Ovary (tissue), 9 donors: ENCODE data around the gene MRPL22. TPM values are rescaled to one million over a fixed set of nuclear protein-coding genes. Genes with fewer than 3 reads are reported as not detected.
A peak's percentile ranks its signal among the peaks of the same experiment; 100 is the strongest.
"Not testable (repeated sequence)": the region's sequence is repeated elsewhere in the genome, so short reads cannot be mapped to it uniquely, and the experiment has no call there.

ENCODE experiments used
- DNase-seq, 5 donors: peaks; one replicate each; pipeline ENCODE4 v3.0.0-alpha.2; 2019 to 2020
- H3K27ac ChIP-seq, 2 donors: fragments of 200-600 bp; one replicate each; pipeline versions ENCODE4 v1.5.1 to v1.8.0; 2019 to 2022
- H3K27me3 ChIP-seq: fragments of 200-600 bp; one replicate; pipeline ENCODE4 v1.8.0; 2022
- H3K36me3 ChIP-seq: fragments of 200-600 bp; sonication (generic); one replicate; pipeline ENCODE4 v1.5.1; 2019
- H3K4me1 ChIP-seq: one replicate; pipeline ENCODE4 v1.8.1; 2013; ENCODE audit warnings: mild to moderate bottlenecking, moderate library complexity; ENCODE audit not compliant: insufficient read depth
- H3K4me3 ChIP-seq: fragments of 200-600 bp; sonication (generic); one replicate; pipeline ENCODE4 v1.5.1; 2017
- H3K9me3 ChIP-seq, 2 donors: fragments of 200-600 bp in 1 of 2; sonication (generic) in 1 of 2; one replicate each; pipeline versions ENCODE4 v1.5.1 to v1.8.1; 2013 to 2019; ENCODE audit warnings: mild to moderate bottlenecking in 1 of 2, moderate library complexity in 1 of 2
- CTCF ChIP-seq, 3 donors: fragments of 450-650 bp in 2 of 3; fragments of 200-600 bp in 1 of 3; IDR thresholded peaks; one replicate each; pipeline versions ENCODE4 v1.5.1 to v1.8.0; 2016 to 2022; ENCODE audit warnings: antibody characterized with exemption in 3 of 3, mild to moderate bottlenecking in 1 of 3
- EP300 ChIP-seq: sonication (generic); formaldehyde crosslinking; IDR thresholded peaks from one replicate; pipeline ENCODE4 v1.6.1; 2017; ENCODE audit warnings: antibody characterized with exemption
- POLR2A ChIP-seq: fragments of 450-650 bp; IDR thresholded peaks from one replicate; pipeline ENCODE4 v1.6.1; 2017; ENCODE audit warnings: antibody characterized with exemption, mild to moderate bottlenecking, moderate library complexity
- WGBS, 3 donors: extraction: QIAGEN DNeasy Blood & Tissue Kit in 1 of 3; methylation state at CpG; one replicate each; pipeline versions ENCODE4 v1.1.5 to v1.1.7; 2013 to 2017; 5-methylcytosine and 5-hydroxymethylcytosine counted together
- intact Hi-C, 4 donors: fragments of 100-400 bp; cut with DNase I; formaldehyde crosslinking; loops; one replicate each; pipeline versions ENCODE4 v1.11.0 to v1.15.1; 2022 to 2023
- polyA plus RNA-seq, 2 donors: library from polyadenylated mRNA; stranded (reverse); fragments of 200-250 nt in 1 of 2; fragments of 350-450 nt in 1 of 2; fragmentation: Illumina TruSeq in 1 of 2; extraction: RNeasy Lipid Tissue Mini Kit (QIAGEN cat#74804) in 1 of 2; gene quantifications; one replicate each; pipeline ENCODE4 v1.2.3, GENCODE V29; 2013 to 2014
- total RNA-seq, 7 donors: library from RNA; depleted of rRNA in 2 of 7; stranded (reverse); fragments of >200 nt in 2 of 7; fragmentation: NEBNext Ultra II Directional in 3 of 7; extraction: Animal tissue kit (Norgen Biotek cat#: 25700) in 3 of 7; gene quantifications; one replicate each; pipeline versions ENCODE4 v1.1.0 to v1.2.4, GENCODE V29; 2016 to 2023
- donor health status: DM: no; HTN: no; CAD: no; lungs with moderate emphysema.
- donor health status: DM: no; HTN: no; CAD: no.
- donor health status: Bipolar disorder and iron deficiency.
- donor health status: DM: yes; HTN: yes; CAD: no.
- donor health status: DM: no; HTN: no; CAD: no.
- donor health status: DM: yes; HTN: yes; CAD: no.

Gene MRPL22
- total and polyA plus RNA-seq, 9 donors, result 21.4 to 54.6 (median 38.1) TPM

- Histone ChIP-seq H3K27me3 (no peaks in the 10 kb centered on the region), H3K4me1 (peaks cover 6% of the 10 kb centered on the region), H3K36me3 (no peaks in the 10 kb centered on the region), H3K9me3 (no peaks in the 10 kb centered on the region), H3K27ac (no peak overlapping the region), H3K4me3 (peak overlapping the region; percentile 91)
- no peak for DNase-seq
- WGBS, 3 donors, result 8 to 12% (median 10%) methylated on average over 11 of the region's 11 CpGs
- intact Hi-C loops, result loop anchor here in 1 of 4 donors (10.0 kb wide), 1 partner anchor 72 kb away; no protein-coding TSS in a partner anchor
- TF ChIP-seq POLR2A (no peak), EP300 (no peak), CTCF (IDR thresholded peaks at IDR 0.05) (no peak)
Measured at GRCh38 chr5:154937186-154937717, 3.6 kb upstream of the MRPL22 start.

- TF ChIP-seq POLR2A, result peak; percentile 36
- TF ChIP-seq CTCF (IDR thresholded peaks at IDR 0.05), result no peak
- TF ChIP-seq EP300, result peak; percentile 28
- Histone ChIP-seq H3K27ac (peak within 1 kb of the TSS; percentile 35 to 39), H3K36me3 (no peaks in the 10 kb centered on the region), H3K4me3 (peak within 1 kb of the TSS; percentile 91), H3K9me3 (no peaks in the 10 kb centered on the region), H3K27me3 (no peaks in the 10 kb centered on the region), H3K4me1 (peaks cover 6% of the 10 kb centered on the region)
- DNase-seq, result peak; percentile 77 to 90 (median 85)
- WGBS, 3 donors, result 0 to 1% (median 1%) methylated on average over 49 to 61 of the region's 61 CpGs
- intact Hi-C loops, result loop anchor here in 1 of 4 donors (10.0 kb wide), 1 partner anchor 73 kb away; no protein-coding TSS in a partner anchor
Measured at GRCh38 chr5:154937718-154938466, 3.0 kb upstream of the MRPL22 start, which contains the start of gene GEMIN5. GEMIN5 (minus strand) TSS chr5:154938211; CDS start chr5:154938133, 78 bp downstream.

GRCh38 chr5:154939387-154939786 is 1.5 kb upstream of the MRPL22 start:
- H3K4me3 ChIP-seq, H3K27ac ChIP-seq, H3K36me3 ChIP-seq, H3K4me1 ChIP-seq, H3K9me3 ChIP-seq, H3K27me3 ChIP-seq, DNase-seq: not testable (repeated sequence)
- intact Hi-C loops, result loop anchor here in 1 of 4 donors (10.0 kb wide), 1 partner anchor 75 kb away; no protein-coding TSS in a partner anchor
- WGBS, 3 donors, result 79 to 80% (median 79%) methylated on average over 5 of the region's 5 CpGs

GRCh38 chr5:154940375-154940771 is 500 bp upstream of the MRPL22 start:
- Histone ChIP-seq H3K27ac (peak overlapping the region in 1 of 2 donors; percentile 42), H3K9me3 (no peaks in the 10 kb centered on the region), H3K4me3 (peak overlapping the region; percentile 53), H3K4me1 (peaks cover 6% of the 10 kb centered on the region), H3K27me3 (no peaks in the 10 kb centered on the region), H3K36me3 (no peaks in the 10 kb centered on the region)
- intact Hi-C loops, result loop anchor here in 1 of 4 donors (10.0 kb wide), 1 partner anchor 286 kb away; no protein-coding TSS in a partner anchor
- TF ChIP-seq POLR2A (no peak), EP300 (no peak), CTCF (IDR thresholded peaks at IDR 0.05) (no peak)
- DNase-seq, result peak in 1 of 5 donors; percentile 42
- 70 to 79% (median 79%) methylated on average over 9 of the region's 9 CpGs for WGBS, 3 donors
